Keratinocyte (primary cell): Measurements from ENCODE around the gene POR. TPM values are rescaled to one million over a fixed set of nuclear protein-coding genes. Genes with fewer than 3 reads are reported as not detected.

Source experiments
- DNase-seq: peaks from one replicate; pipeline ENCODE4 v3.0.0-alpha.2; 2011; ENCODE audit warnings: low read depth, missing footprints, low spot score
- FAIRE-seq: peaks from 2 replicates; lab custom pipeline; 2011; peaks lifted over from hg19 to GRCh38; lab: Jason Lieb, UNC
- H2AFZ ChIP-seq: 2 replicates; pipeline ENCODE4 v1.6.0; 2012; ENCODE audit warnings: low read length, control low read depth, inconsistent platforms; ENCODE audit not compliant: control insufficient read depth
- H3K27ac ChIP-seq: 2 replicates; pipeline ENCODE4 v1.5.1; 2011; ENCODE audit warnings: low read length; ENCODE audit not compliant: control insufficient read depth, insufficient read depth
- H3K27me3 ChIP-seq: 3 replicates; pipeline ENCODE4 v1.6.0; 2011; ENCODE audit warnings: low read length; ENCODE audit not compliant: control insufficient read depth, insufficient read depth; ENCODE audit errors: extremely low read depth
- H3K36me3 ChIP-seq, 2 experiments: 2 replicates in 1 of 2; 3 replicates in 1 of 2; pipeline ENCODE4 v1.5.1; 2011; ENCODE audit warnings: low read length in 2 of 2, mild to moderate bottlenecking in 1 of 2; ENCODE audit not compliant: control insufficient read depth in 2 of 2, insufficient read depth in 2 of 2; ENCODE audit errors: extremely low read depth in 1 of 2
- H3K4me1 ChIP-seq: 3 replicates; pipeline ENCODE4 v1.5.1; 2011; ENCODE audit warnings: low read length; ENCODE audit not compliant: control insufficient read depth, insufficient read depth; ENCODE audit errors: extremely low read depth
- H3K4me2 ChIP-seq: 3 replicates; pipeline ENCODE4 v1.6.0; 2011; ENCODE audit warnings: low read depth, low read length; ENCODE audit not compliant: control insufficient read depth, insufficient read depth; ENCODE audit errors: extremely low read depth
- H3K4me3 ChIP-seq, 3 experiments: fragments of 200-600 bp in 1 of 3; sonication (generic) in 1 of 3; 2 replicates in 2 of 3; 3 replicates in 1 of 3; pipeline ENCODE4 v1.5.1; 2011 to 2016; ENCODE audit warnings: low read length in 3 of 3, mild to moderate bottlenecking in 3 of 3, control low read depth in 2 of 3, inconsistent platforms in 1 of 3, low read depth in 1 of 3, mixed read lengths in 1 of 3, mixed run types in 1 of 3, moderate library complexity in 1 of 3; ENCODE audit not compliant: control insufficient read depth in 2 of 3, insufficient read depth in 2 of 3; ENCODE audit errors: extremely low read depth in 1 of 3
- H3K79me2 ChIP-seq: 2 replicates; pipeline ENCODE4 v1.6.0; 2012; ENCODE audit warnings: low read length; ENCODE audit not compliant: control insufficient read depth, insufficient read depth
- H3K9ac ChIP-seq: 3 replicates; pipeline ENCODE4 v1.6.0; 2011; ENCODE audit warnings: low read length; ENCODE audit not compliant: control insufficient read depth, insufficient read depth; ENCODE audit errors: extremely low read depth
- H3K9me1 ChIP-seq: 3 replicates; pipeline ENCODE4 v1.6.0; 2011; ENCODE audit warnings: low read length; ENCODE audit not compliant: control insufficient read depth, insufficient read depth; ENCODE audit errors: extremely low read depth
- H3K9me3 ChIP-seq: 2 replicates; pipeline ENCODE4 v1.5.1; 2012; ENCODE audit warnings: low read depth, low read length; ENCODE audit not compliant: control insufficient read depth
- H4K20me1 ChIP-seq: 3 replicates; pipeline ENCODE4 v1.6.0; 2011; ENCODE audit warnings: low read length; ENCODE audit not compliant: control insufficient read depth, insufficient read depth; ENCODE audit errors: extremely low read depth
- EZH2 ChIP-seq: IDR thresholded peaks from one replicate; pipeline ENCODE4 v1.6.1; 2012; ENCODE audit warnings: inconsistent platforms, mild to moderate bottlenecking, low read length, moderate library complexity
- dilution Hi-C: fragments of 300-500 bp; cut with MboI; formaldehyde crosslinking; loops from one replicate; pipeline ENCODE4 v1.7.0; 2020; ENCODE audit warnings: low sequenced_read_pairs; ENCODE audit not compliant: extremely low pct_ligation_motif_present
- polyA plus RNA-seq, 5 experiments: library from polyadenylated mRNA; depleted of rRNA in 3 of 5; stranded (reverse) in 3 of 5; stranded (forward) in 1 of 5; unstranded in 1 of 5; fragments of >200 nt; gene quantifications; 1 replicate in 1 of 5; 2 replicates in 3 of 5; 3 replicates in 1 of 5; pipeline versions ENCODE4 v1.2.1 to v1.2.3, GENCODE V29; 2011 to 2012; ENCODE audit warnings: missing spikeins in 2 of 5, low read depth in 1 of 5, low replicate concordance in 1 of 5
- TF ChIP-seq, protein P1 (sequence below), 3 experiments: IDR thresholded peaks in 1 of 3; conservative IDR thresholded peaks in 1 of 3; optimal IDR thresholded peaks in 1 of 3; 2 replicates in 2 of 3; 3 replicates in 1 of 3; pipeline versions ENCODE3 to v1.5.1; 2011; ENCODE audit warnings: low read length in 3 of 3, mild to moderate bottlenecking in 3 of 3, moderate library complexity in 2 of 3, control low read depth in 1 of 3, inconsistent platforms in 1 of 3; ENCODE audit not compliant: insufficient read depth in 2 of 3; ENCODE audit errors: extremely low read depth in 1 of 3

Gene POR
- polyA plus RNA-seq, 1 donor (not counting 4 experiments of a cell fraction or from before 2014, with no cell fraction given): 28.6 TPM

DNA sequence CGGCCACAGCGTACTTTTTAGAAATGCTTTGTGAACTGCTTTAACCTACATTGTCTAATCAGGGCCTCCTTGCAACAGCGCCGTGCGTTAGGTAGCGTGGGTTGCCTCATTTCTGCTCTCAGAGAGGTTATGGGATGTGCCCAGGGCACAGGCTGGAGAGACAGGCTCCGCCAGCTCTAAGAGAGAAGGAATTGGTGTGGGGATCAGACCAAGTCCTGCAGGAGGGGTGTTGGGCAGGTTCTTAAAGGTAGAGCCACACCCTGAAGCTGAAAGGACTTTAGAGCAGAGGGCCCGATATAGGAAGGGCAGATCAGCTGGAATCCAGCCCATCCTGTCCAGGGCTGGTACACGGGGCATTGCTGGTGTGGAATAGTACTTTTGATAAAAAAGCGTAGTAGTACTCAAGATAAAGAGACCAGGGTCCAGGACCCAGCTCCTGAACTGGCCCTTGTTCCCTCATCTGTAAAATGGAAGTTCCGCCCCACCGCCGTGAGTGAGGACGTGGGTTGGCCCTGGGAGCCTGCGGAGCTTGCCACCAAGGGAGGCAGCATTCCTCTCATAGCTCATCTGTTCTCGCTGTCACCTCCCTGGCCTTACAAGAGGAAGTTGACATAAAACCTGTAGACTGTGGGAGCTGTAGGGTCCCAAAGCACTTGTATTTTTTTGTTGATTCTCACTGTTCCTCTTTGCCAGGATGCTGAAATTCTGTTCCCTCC, 42.2 kb downstream of the POR start:
- no peak for FAIRE-seq

DNA sequence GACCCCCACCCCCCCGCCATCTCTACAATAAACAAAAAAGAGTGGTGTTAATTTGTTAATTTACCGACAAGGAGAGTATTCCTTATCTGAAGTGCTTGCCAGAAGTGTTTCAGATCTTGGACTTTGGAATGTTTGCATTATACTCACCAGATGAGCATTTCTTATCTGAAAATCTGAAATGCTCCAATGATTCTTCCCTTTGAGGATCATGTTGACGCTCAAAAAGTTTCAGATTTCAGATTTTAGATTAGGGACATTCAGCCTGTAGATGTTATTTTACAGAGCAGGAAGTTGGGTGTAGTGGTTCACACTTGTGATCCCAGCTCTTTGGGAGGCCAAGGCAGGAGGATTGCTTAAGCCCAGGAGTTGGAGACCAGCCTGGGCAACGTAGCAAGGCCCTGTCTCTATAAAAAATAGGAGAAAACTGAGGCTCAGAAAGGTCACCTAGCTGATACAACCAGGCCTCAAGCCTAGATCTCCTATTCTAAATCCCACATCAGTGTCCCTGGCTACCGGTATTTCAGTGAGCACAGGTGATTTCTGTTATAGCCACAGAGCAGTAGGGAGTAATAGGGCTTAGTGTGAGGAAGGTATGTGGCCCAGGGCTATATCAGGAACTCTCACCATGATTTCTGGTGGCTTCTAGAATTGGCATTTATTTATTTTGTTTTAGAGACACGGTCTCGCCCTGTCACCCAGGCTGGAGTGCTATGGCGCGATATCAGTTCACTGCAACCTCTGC, 44.0 kb downstream of the POR start:
- no peak overlapping the region for H3K27ac ChIP-seq
- H3K9me3 ChIP-seq: no peaks in the 10 kb centered on the region
- peaks cover 3% of the 10 kb centered on the region for H3K4me1 ChIP-seq
- H3K27me3 ChIP-seq: no peaks in the 10 kb centered on the region
- peaks cover 10 to 15% of the 10 kb centered on the region in 2 experiments for H3K36me3 ChIP-seq
- no peaks in the 10 kb centered on the region for H3K9me1 ChIP-seq
- H3K79me2 ChIP-seq: no peaks in the 10 kb centered on the region
- H3K4me2 ChIP-seq: no peak overlapping the region
- no peak overlapping the region for H3K9ac ChIP-seq
- no peak overlapping the region for H3K4me3 ChIP-seq
- no peak for FAIRE-seq
- H4K20me1 ChIP-seq: no peaks in the 10 kb centered on the region
- dilution Hi-C loops: no loop called here
- no peak overlapping the region for H2AFZ ChIP-seq
- DNase-seq: no peak
- TF ChIP-seq EZH2: no peak
- TF ChIP-seq, protein P1, sequence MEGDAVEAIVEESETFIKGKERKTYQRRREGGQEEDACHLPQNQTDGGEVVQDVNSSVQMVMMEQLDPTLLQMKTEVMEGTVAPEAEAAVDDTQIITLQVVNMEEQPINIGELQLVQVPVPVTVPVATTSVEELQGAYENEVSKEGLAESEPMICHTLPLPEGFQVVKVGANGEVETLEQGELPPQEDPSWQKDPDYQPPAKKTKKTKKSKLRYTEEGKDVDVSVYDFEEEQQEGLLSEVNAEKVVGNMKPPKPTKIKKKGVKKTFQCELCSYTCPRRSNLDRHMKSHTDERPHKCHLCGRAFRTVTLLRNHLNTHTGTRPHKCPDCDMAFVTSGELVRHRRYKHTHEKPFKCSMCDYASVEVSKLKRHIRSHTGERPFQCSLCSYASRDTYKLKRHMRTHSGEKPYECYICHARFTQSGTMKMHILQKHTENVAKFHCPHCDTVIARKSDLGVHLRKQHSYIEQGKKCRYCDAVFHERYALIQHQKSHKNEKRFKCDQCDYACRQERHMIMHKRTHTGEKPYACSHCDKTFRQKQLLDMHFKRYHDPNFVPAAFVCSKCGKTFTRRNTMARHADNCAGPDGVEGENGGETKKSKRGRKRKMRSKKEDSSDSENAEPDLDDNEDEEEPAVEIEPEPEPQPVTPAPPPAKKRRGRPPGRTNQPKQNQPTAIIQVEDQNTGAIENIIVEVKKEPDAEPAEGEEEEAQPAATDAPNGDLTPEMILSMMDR (optimal IDR thresholded peaks at IDR 0.05 in 1 of 3, IDR thresholded peaks at IDR 0.05 in 1 of 3, conservative IDR thresholded peaks at IDR 0.05 in 1 of 3; ENCODE audit: extremely low read depth in 1 of 3, insufficient read depth in 2 of 3, low read length in 3 of 3): no peak

More for the DNA sequence above, 42.2 kb downstream of the POR start:
- Histone ChIP-seq H3K9me1 (no peaks in the 10 kb centered on the region), H2AFZ (no peak overlapping the region), H3K4me3 (no peak overlapping the region), H3K4me1 (peaks cover 3% of the 10 kb centered on the region), H3K4me2 (no peak overlapping the region), H3K27me3 (no peaks in the 10 kb centered on the region), H3K9me3 (no peaks in the 10 kb centered on the region), H3K9ac (no peak overlapping the region), H4K20me1 (no peaks in the 10 kb centered on the region), H3K27ac (no peak overlapping the region), H3K79me2 (no peaks in the 10 kb centered on the region), H3K36me3 (peaks cover 13 to 15% of the 10 kb centered on the region in 2 experiments)
- dilution Hi-C loops: no loop called here
- DNase-seq: no peak
- TF ChIP-seq EZH2: no peak
- TF ChIP-seq, protein P1 (optimal IDR thresholded peaks at IDR 0.05 in 1 of 3, IDR thresholded peaks at IDR 0.05 in 1 of 3, conservative IDR thresholded peaks at IDR 0.05 in 1 of 3; ENCODE audit: extremely low read depth in 1 of 3, insufficient read depth in 2 of 3, low read length in 3 of 3): no peak
